Activated T-helper 17 cell treated with anti-CD3 and anti-CD28 coated beads, Interleukin-2, amount 50 U/mL, for 72 hours (primary cell): ENCODE measurements around the gene AIFM2. TPM values are rescaled to one million over a fixed set of nuclear protein-coding genes. Genes with fewer than 3 reads are reported as not detected.

Experiments
- ATAC-seq: fragments of 150-1000 bp; cut with Tn5 transposase; replicated peaks from 2 replicates; pipeline ENCODE4 v1.10.0; 2021; ENCODE audit warnings: mild to moderate bottlenecking, moderate library complexity
- H3K27ac Mint-ChIP-seq: one replicate; pipeline ENCODE4 v1.8.0; 2022; ENCODE audit warnings: mixed read lengths
- H3K27me3 Mint-ChIP-seq: one replicate; pipeline ENCODE4 v1.8.0; 2022; ENCODE audit warnings: mixed read lengths
- H3K36me3 Mint-ChIP-seq: one replicate; pipeline ENCODE4 v1.8.0; 2022; ENCODE audit warnings: low read depth, mild to moderate bottlenecking, mixed read lengths
- H3K4me1 Mint-ChIP-seq: one replicate; pipeline ENCODE4 v1.8.0; 2022; ENCODE audit warnings: mixed read lengths
- H3K4me3 Mint-ChIP-seq: one replicate; pipeline ENCODE4 v1.8.0; 2022; ENCODE audit warnings: mild to moderate bottlenecking, mixed read lengths
- H3K9me3 Mint-ChIP-seq: one replicate; pipeline ENCODE4 v1.8.0; 2022; ENCODE audit warnings: mixed read lengths
- total RNA-seq, 2 donors: library from RNA; stranded (reverse); gene quantifications; one replicate each; pipeline ENCODE4 v1.2.3, GENCODE V29; 2022

AIFM2 gene
- total RNA-seq, 2 donors from 2014 or later = 11.3 to 14.3 TPM

- H3K36me3 Mint-ChIP-seq = peaks cover 13% of the 10 kb centered on the region
- H3K4me1 Mint-ChIP-seq = no peaks in the 10 kb centered on the region
- no peaks in the 10 kb centered on the region for H3K27me3 Mint-ChIP-seq
- H3K27ac Mint-ChIP-seq = no peak overlapping the region
- no peaks in the 10 kb centered on the region for H3K9me3 Mint-ChIP-seq
- ATAC-seq = no peak
- H3K4me3 Mint-ChIP-seq = no peak overlapping the region
Measured at GRCh38 chr10:70122742-70123141, 9.9 kb downstream of the AIFM2 start.

- no peaks in the 10 kb centered on the region for H3K9me3 Mint-ChIP-seq
- peaks cover 1% of the 10 kb centered on the region for H3K4me1 Mint-ChIP-seq
- ATAC-seq = no peak
- peaks cover 15% of the 10 kb centered on the region for H3K36me3 Mint-ChIP-seq
- no peak overlapping the region for H3K27ac Mint-ChIP-seq
- H3K27me3 Mint-ChIP-seq = no peaks in the 10 kb centered on the region
- H3K4me3 Mint-ChIP-seq = no peak overlapping the region
Measured at GRCh38 chr10:70121281-70121949, 11.2 kb downstream of the AIFM2 start.

- no peak for ATAC-seq
- H3K4me1 Mint-ChIP-seq = peaks cover 6% of the 10 kb centered on the region
- no peaks in the 10 kb centered on the region for H3K27me3 Mint-ChIP-seq
Measured at GRCh38 chr10:70120417-70120816, 12.2 kb downstream of the AIFM2 start.

GRCh38 chr10:70119623-70120022 is 13.0 kb downstream of the AIFM2 start:
- peaks cover 6% of the 10 kb centered on the region for H3K4me1 Mint-ChIP-seq
- H3K27me3 Mint-ChIP-seq = no peaks in the 10 kb centered on the region
- no peak overlapping the region for H3K27ac Mint-ChIP-seq
- ATAC-seq = no peak
- H3K36me3 Mint-ChIP-seq = peaks cover 21% of the 10 kb centered on the region
- H3K9me3 Mint-ChIP-seq = no peaks in the 10 kb centered on the region
- H3K4me3 Mint-ChIP-seq = no peak overlapping the region

More at GRCh38 chr10:70120417-70120816, 12.2 kb downstream of the AIFM2 start:
- H3K9me3 Mint-ChIP-seq = no peaks in the 10 kb centered on the region
- H3K27ac Mint-ChIP-seq = no peak overlapping the region
- peaks cover 20% of the 10 kb centered on the region for H3K36me3 Mint-ChIP-seq
- no peak overlapping the region for H3K4me3 Mint-ChIP-seq

GRCh38 chr10:70119197-70119596 is 13.4 kb downstream of the AIFM2 start:
- no peak for ATAC-seq
- peaks cover 6% of the 10 kb centered on the region for H3K4me1 Mint-ChIP-seq
- no peaks in the 10 kb centered on the region for H3K9me3 Mint-ChIP-seq

GRCh38 chr10:70118196-70118595 is 14.4 kb downstream of the AIFM2 start:
- Mint-ChIP-seq H3K4me1 (peaks cover 6% of the 10 kb centered on the region), H3K36me3 (peaks cover 35% of the 10 kb centered on the region), H3K27ac (no peak overlapping the region), H3K9me3 (no peaks in the 10 kb centered on the region), H3K4me3 (no peak overlapping the region), H3K27me3 (no peaks in the 10 kb centered on the region)
- ATAC-seq = no peak

More at GRCh38 chr10:70119197-70119596, 13.4 kb downstream of the AIFM2 start:
- Mint-ChIP-seq H3K27ac (no peak overlapping the region), H3K36me3 (peaks cover 25% of the 10 kb centered on the region), H3K27me3 (no peaks in the 10 kb centered on the region), H3K4me3 (no peak overlapping the region)

- Mint-ChIP-seq H3K27me3 (no peaks in the 10 kb centered on the region), H3K27ac (no peak overlapping the region), H3K4me1 (peaks cover 6% of the 10 kb centered on the region), H3K4me3 (no peak overlapping the region), H3K36me3 (peaks cover 40% of the 10 kb centered on the region), H3K9me3 (no peaks in the 10 kb centered on the region)
- no peak for ATAC-seq
Measured at GRCh38 chr10:70117646-70118045, 15.0 kb downstream of the AIFM2 start.

- Mint-ChIP-seq H3K36me3 (peaks cover 51% of the 10 kb centered on the region), H3K4me1 (peaks cover 6% of the 10 kb centered on the region), H3K4me3 (no peak overlapping the region), H3K27me3 (no peaks in the 10 kb centered on the region), H3K9me3 (no peaks in the 10 kb centered on the region), H3K27ac (peak overlapping the region; percentile 78)
- ATAC-seq = peak; percentile 69
Measured at GRCh38 chr10:70115948-70116682, 16.5 kb downstream of the AIFM2 start.

- Mint-ChIP-seq H3K27ac (no peak overlapping the region), H3K4me1 (peaks cover 6% of the 10 kb centered on the region), H3K4me3 (no peak overlapping the region), H3K27me3 (no peaks in the 10 kb centered on the region), H3K9me3 (no peaks in the 10 kb centered on the region), H3K36me3 (peaks cover 46% of the 10 kb centered on the region)
- ATAC-seq = no peak
Measured at GRCh38 chr10:70114902-70115301, 17.7 kb downstream of the AIFM2 start.

- Mint-ChIP-seq H3K27me3 (no peaks in the 10 kb centered on the region), H3K4me3 (no peak overlapping the region), H3K27ac (no peak overlapping the region), H3K9me3 (no peaks in the 10 kb centered on the region), H3K36me3 (peaks cover 55% of the 10 kb centered on the region), H3K4me1 (peaks cover 6% of the 10 kb centered on the region)
- ATAC-seq = no peak
Measured at GRCh38 chr10:70112071-70112470, 20.6 kb downstream of the AIFM2 start.

GRCh38 chr10:70111496-70111895 is 21.1 kb downstream of the AIFM2 start:
- no peak overlapping the region for H3K27ac Mint-ChIP-seq
- ATAC-seq = no peak
- H3K4me3 Mint-ChIP-seq = no peak overlapping the region
- no peaks in the 10 kb centered on the region for H3K27me3 Mint-ChIP-seq
- peaks cover 6% of the 10 kb centered on the region for H3K4me1 Mint-ChIP-seq
- no peaks in the 10 kb centered on the region for H3K9me3 Mint-ChIP-seq
- peaks cover 54% of the 10 kb centered on the region for H3K36me3 Mint-ChIP-seq

GRCh38 chr10:70109064-70109729 is 23.4 kb downstream of the AIFM2 start:
- ATAC-seq = no peak
- peaks cover 44% of the 10 kb centered on the region for H3K36me3 Mint-ChIP-seq
- H3K27ac Mint-ChIP-seq = no peak overlapping the region
- no peaks in the 10 kb centered on the region for H3K9me3 Mint-ChIP-seq
- H3K27me3 Mint-ChIP-seq = no peaks in the 10 kb centered on the region
- H3K4me3 Mint-ChIP-seq = no peak overlapping the region
- H3K4me1 Mint-ChIP-seq = no peaks in the 10 kb centered on the region

GRCh38 chr10:70106958-70107791 is 25.4 kb downstream of the AIFM2 start:
- no peak overlapping the region for H3K4me3 Mint-ChIP-seq
- peak overlapping the region; percentile 59 for H3K27ac Mint-ChIP-seq

GRCh38 chr10:70101668-70102067 is 31.0 kb downstream of the AIFM2 start:
- Mint-ChIP-seq H3K27me3 (no peaks in the 10 kb centered on the region), H3K36me3 (peaks cover 43% of the 10 kb centered on the region), H3K4me1 (no peaks in the 10 kb centered on the region), H3K27ac (peak overlapping the region; percentile 15), H3K9me3 (no peaks in the 10 kb centered on the region), H3K4me3 (no peak overlapping the region)
- ATAC-seq = no peak

More at GRCh38 chr10:70106958-70107791, 25.4 kb downstream of the AIFM2 start:
- H3K36me3 Mint-ChIP-seq = peaks cover 38% of the 10 kb centered on the region
- no peaks in the 10 kb centered on the region for H3K4me1 Mint-ChIP-seq
- no peaks in the 10 kb centered on the region for H3K27me3 Mint-ChIP-seq
- peak; percentile 42 for ATAC-seq
- H3K9me3 Mint-ChIP-seq = no peaks in the 10 kb centered on the region
